ENCODE data around the gene TXNL1.
A peak's percentile ranks its signal among the peaks of the same experiment; 100 is the strongest.
"Not testable (repeated sequence)": the region's sequence is repeated elsewhere in the genome, so short reads cannot be mapped to it uniquely, and the experiment has no call there.

The TXNL1 gene

GRCh38 chr18:56645415-56646016 is 7.1 kb upstream of the TXNL1 start:
- FAIRE-seq (peak; percentile 38), DNase-seq (ENCODE audit: low spot score) (no peak)

DNA sequence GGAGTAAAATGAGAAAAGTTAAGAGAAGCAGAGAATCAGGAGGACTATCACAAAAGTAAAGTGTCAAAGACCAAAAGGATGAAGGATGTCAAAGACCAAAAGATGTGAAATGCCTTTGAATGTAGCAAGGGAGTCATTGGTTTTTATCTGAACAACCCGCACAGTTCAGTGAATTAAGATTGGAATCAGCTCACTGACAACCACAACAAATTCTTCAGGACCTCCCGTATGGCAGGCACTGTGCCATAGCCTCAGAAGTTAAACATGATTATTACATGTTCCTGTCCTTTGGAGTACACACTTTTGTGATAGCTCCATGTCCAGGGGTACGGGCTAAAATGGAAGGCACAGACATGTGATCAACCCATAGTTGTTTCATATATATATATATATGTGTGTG is 5.0 kb upstream of the TXNL1 start:
- DNase-seq (ENCODE audit: low spot score) (no peak), FAIRE-seq (no peak)

GRCh38 chr18:56641714-56642337 is 3.4 kb upstream of the TXNL1 start:
- DNase-seq (ENCODE audit: low spot score), result no peak
- FAIRE-seq, result no peak

GRCh38 chr18:56639571-56639970 is 1.2 kb upstream of the TXNL1 start:
- no peak for DNase-seq (ENCODE audit: low spot score)
- no peak for FAIRE-seq

DNA sequence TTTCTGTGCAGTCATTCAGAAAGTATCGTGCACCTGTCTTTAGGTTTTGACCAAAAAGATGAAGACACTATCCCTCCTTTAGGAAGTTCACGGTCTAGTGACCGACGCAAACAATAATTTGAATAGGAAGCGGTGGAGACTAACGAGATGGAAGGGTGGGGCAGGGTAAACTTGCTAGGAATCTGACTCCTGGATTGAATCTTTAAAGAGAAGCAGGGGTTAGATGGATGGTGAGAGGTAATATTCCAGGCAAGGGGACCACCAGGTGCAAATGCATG is 651 bp upstream of the TXNL1 start:
- FAIRE-seq, result no peak

DNA sequence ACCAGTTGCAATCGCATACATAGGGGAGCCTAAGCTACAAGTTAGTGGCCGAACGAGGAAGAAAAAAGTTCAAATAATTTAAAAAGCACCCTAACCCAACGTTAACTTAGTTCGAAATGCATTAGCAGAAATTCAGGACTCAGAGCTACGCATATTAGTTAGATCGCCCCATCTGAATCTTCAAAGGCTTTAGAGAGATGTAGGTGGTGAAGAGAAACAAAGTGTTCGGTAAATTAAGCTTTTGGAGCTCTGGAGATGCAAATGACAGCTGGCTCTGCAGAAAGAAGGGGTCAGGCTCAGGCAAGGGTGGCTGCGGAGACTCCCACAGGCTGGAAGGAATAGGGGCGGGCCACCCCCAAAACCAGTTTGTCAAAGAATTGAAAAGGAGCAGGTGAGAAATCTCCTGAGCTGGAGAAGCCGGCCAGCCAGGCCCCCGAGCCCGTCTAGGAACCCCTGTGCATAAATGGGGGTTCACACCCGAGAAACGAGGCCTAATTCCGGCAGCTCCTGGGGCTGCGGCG is 621 bp downstream of the TXNL1 start:
- no peak for DNase-seq (ENCODE audit: low spot score)

More for the DNA sequence above, 651 bp upstream of the TXNL1 start:
- DNase-seq (ENCODE audit: low spot score), result no peak

DNA sequence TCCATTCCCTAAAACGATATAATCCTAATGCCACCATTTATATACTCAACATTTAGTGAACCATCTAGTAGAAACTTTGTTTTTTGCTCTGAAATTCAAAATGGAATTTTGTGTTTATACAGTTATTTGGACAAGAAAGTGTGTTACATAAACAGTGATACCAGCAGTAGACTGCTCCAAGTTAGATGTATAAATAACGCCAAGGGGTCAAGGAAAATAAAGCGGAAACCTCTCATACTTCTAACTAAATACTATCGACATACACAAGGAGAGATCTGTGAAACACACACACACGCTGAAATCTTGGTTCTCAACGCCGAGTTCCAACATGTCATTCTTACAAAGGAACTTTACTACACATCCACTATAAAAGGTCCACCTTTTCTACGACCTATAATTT is 1.2 kb downstream of the TXNL1 start:
- FAIRE-seq (no peak), DNase-seq (ENCODE audit: low spot score) (no peak)

More for the DNA sequence above, 621 bp downstream of the TXNL1 start:
- FAIRE-seq, result no peak

GRCh38 chr18:56635007-56635406 is 3.4 kb downstream of the TXNL1 start:
- FAIRE-seq (no peak), DNase-seq (ENCODE audit: low spot score) (no peak)

- FAIRE-seq (no peak), DNase-seq (ENCODE audit: low spot score) (no peak)
Observed at GRCh38 chr18:56632070-56633022, 6.0 kb downstream of the TXNL1 start.

GRCh38 chr18:56627991-56628390 is 10.4 kb downstream of the TXNL1 start:
- DNase-seq (ENCODE audit: low spot score) (no peak), FAIRE-seq (no peak)

GRCh38 chr18:56615738-56616520 is 22.5 kb downstream of the TXNL1 start:
- DNase-seq (ENCODE audit: low spot score), result no peak
- no peak for FAIRE-seq

GRCh38 chr18:56606618-56607017 is 31.8 kb downstream of the TXNL1 start:
- no peak for FAIRE-seq
- DNase-seq (ENCODE audit: low spot score), result no peak

- FAIRE-seq (no peak), DNase-seq (ENCODE audit: low spot score) (no peak)
Observed at GRCh38 chr18:56598422-56598821, 40.0 kb downstream of the TXNL1 start.

DNA sequence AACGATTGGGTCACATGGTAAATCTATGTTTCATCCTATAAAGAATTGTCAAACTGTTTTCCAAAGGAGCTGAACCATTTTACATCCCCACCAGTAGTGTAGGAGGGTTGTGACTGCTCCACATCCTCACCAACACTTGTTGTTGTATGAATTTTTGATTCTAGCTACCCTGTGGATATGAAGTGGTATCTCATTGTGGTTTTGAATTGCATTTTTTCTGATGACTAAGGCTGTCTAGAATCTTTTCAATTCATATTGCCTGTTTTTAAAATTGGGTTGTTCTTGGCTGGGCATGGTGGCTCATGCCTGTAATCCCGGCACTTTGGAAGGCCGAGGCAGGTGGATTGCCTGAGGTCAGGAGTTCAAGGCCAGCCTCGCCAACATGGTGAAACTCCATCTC is 44.5 kb downstream of the TXNL1 start:
- DNase-seq (ENCODE audit: low spot score), result peak; percentile 15
- FAIRE-seq, result no peak

DNA sequence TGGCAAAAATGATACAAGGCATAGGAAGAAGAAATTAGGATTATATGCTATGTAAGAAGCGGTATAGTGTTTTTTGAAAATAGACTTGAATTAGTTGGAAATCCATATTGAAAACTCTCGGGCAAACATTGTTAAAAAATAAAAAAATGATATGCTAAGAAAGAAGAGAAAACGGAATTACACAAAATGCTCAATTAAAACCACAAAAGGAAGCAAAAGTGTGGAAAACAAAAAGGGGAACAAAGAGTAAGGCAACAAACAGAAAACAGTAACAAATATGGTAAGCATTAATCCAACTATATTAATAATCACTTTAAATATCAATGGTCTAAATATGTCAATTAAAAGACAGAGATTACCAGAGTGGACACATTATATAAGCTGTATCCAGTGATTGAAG is 58.4 kb downstream of the TXNL1 start:
- FAIRE-seq, result no peak

GRCh38 chr18:56579451-56579850 is 58.9 kb downstream of the TXNL1 start:
- no peak for DNase-seq (ENCODE audit: low spot score)
- FAIRE-seq, result no peak

More for the DNA sequence above, 58.4 kb downstream of the TXNL1 start:
- DNase-seq (ENCODE audit: low spot score), result no peak

- FAIRE-seq, result no peak
Observed at GRCh38 chr18:56576826-56577573, 61.4 kb downstream of the TXNL1 start.

DNA sequence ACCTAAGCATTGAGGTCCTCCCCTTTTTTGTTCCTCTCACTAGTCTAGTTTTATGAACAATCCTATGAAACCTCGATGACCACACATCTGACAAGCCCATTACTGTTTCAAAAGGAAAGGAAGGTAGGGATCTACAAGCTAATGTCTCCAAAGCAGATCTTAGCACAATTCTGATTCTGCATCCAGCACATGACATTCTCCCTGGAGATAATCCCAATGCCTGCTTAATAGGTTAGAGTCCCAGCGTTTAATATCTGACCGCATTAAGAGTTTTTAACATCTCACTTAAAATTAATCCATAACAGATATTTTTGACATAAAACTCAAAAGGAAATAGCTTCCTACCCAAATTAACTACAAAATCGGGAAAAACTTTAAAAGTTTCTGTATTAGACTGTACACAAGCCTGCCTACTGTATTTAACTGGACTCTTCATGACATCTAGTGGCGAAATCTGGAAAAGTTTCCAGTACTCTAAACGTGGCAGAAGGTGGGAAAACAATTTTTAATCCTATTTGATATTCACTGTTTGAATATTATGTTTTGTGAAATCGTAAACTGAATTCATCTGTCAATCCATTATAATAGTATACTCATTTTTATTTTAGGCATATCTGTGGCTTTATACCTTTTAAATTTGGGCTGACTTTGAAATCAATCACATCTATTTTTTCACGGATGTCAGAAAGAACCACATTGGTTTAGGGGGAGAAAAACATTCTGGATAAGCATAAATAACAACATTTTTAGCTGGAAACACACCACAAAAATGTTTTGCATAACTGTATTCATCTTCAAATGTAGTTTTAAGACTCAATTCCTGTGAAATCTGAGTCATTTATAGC is 62.4 kb downstream of the TXNL1 start:
- DNase-seq (ENCODE audit: low spot score) (peak; percentile 52), FAIRE-seq (peak; percentile 65)

More at GRCh38 chr18:56576826-56577573, 61.4 kb downstream of the TXNL1 start:
- no peak for DNase-seq (ENCODE audit: low spot score)

DNA sequence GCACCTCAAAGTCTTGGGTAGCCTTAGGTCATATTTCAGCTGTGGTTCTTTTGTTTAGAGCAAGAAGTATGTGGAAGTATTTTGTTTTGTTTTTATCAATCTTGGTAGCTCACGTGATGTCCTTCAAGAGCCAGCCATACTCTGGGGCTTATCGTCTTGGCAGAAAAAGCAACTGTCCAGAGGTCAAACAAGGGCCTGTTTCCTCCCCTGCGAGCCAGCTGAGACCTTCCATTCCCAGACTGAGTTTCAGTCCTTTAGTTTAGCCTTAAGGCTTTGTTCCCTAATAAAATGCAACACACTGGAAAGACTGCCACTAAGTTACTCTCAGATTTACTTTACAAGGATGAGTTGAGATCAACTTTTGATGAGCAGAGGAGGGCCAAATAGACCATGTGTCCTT is 63.5 kb downstream of the TXNL1 start:
- DNase-seq (ENCODE audit: low spot score), result no peak
- no peak for FAIRE-seq

DNA sequence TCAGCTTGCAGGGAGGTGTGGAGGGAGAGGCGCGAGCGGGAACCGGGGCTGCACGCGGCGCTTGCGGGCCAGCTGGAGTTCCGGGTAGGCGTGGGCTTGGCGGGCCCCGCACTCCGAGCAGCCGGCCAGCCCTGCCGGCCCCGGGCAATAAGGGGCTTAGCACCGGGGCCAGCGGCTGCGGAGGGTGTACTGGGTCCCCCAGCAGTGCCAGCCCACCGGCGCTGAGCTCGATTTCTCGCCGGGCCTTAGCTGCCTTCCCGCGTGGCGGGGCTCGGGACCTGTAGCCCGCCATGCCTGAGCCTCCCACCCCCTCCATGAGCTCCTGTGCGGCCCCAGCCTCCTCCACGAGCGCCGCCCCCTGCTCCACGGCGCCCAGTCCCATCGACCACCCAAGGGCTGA is 66.1 kb downstream of the TXNL1 start:
- not testable (repeated sequence) for FAIRE-seq; DNase-seq (ENCODE audit: low spot score)
